Measurements from ENCODE around the gene CPAMD8. TPM values are rescaled to one million over a fixed set of nuclear protein-coding genes. Genes with fewer than 3 reads are reported as not detected.
A peak's percentile ranks its signal among the peaks of the same experiment; 100 is the strongest.

The CPAMD8 gene
- total and polyA plus RNA-seq, 10 of the 15 experiments (the other 5 are each of a cell fraction or from before 2014, with no cell fraction given) = 0.12 to 0.97 (median 0.25) TPM; not detected in 3

DNA sequence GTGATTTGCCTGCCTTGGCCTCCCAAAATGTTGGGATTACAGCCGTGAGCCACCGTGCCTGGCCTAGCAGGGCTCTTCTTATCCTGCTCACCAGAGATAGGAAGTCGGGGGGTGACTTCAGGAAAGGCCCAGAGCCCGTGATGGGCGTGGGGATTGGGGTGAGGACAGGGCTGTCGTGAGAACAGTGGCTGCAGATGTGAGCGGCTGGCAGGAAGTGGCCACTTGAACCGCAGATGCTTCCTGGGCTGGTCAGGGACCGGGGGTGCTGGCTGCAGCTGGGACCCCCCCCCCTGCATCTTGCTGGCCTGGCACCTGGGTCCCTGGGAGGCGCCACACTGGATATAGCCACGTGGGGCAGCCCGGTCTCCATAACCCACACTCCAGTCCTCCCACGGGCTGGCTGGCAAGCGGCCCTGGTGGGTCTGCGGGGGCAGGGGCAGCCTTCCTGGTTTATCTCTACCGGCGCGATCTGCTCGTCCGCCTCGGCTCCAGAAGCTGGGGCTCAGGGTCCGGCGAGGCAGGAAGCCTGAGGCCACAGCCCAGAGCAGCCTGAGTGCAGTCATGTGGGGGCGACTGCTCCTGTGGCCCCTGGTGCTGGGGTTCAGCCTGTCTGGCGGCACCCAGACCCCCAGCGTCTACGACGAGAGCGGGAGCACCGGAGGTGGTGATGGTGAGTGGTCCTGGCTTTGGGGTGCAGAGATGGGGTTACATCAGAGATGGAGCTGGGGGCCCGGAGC lies 137.8 kb downstream of the CPAMD8 start, which contains the start of gene F2RL3 (continued):
- no peak for TF ChIP-seq ETV6 (conservative IDR thresholded peaks at IDR 0.05 in 1 of 2, IDR thresholded peaks at IDR 0.05 in 1 of 2; ENCODE audit: borderline replicate concordance in 1 of 2, low read depth in 1 of 2)
- TF ChIP-seq TAF1 (IDR thresholded peaks at IDR 0.05; ENCODE audit: borderline replicate concordance, low read depth, low read length) = no peak
- TF ChIP-seq SP1 (IDR thresholded peaks at IDR 0.05; ENCODE audit: low read depth, low read length) = peak; percentile 47
- TF ChIP-seq RB1 (IDR thresholded peaks at IDR 0.05; ENCODE audit: borderline replicate concordance) = no peak
- TF ChIP-seq, protein P1, sequence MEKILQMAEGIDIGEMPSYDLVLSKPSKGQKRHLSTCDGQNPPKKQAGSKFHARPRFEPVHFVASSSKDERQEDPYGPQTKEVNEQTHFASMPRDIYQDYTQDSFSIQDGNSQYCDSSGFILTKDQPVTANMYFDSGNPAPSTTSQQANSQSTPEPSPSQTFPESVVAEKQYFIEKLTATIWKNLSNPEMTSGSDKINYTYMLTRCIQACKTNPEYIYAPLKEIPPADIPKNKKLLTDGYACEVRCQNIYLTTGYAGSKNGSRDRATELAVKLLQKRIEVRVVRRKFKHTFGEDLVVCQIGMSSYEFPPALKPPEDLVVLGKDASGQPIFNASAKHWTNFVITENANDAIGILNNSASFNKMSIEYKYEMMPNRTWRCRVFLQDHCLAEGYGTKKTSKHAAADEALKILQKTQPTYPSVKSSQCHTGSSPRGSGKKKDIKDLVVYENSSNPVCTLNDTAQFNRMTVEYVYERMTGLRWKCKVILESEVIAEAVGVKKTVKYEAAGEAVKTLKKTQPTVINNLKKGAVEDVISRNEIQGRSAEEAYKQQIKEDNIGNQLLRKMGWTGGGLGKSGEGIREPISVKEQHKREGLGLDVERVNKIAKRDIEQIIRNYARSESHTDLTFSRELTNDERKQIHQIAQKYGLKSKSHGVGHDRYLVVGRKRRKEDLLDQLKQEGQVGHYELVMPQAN (conservative IDR thresholded peaks at IDR 0.05) = no peak
- TF ChIP-seq SIX5 (IDR thresholded peaks at IDR 0.05; ENCODE audit: low read depth, low read length, severe bottlenecking) = no peak
- TF ChIP-seq, protein P2, sequence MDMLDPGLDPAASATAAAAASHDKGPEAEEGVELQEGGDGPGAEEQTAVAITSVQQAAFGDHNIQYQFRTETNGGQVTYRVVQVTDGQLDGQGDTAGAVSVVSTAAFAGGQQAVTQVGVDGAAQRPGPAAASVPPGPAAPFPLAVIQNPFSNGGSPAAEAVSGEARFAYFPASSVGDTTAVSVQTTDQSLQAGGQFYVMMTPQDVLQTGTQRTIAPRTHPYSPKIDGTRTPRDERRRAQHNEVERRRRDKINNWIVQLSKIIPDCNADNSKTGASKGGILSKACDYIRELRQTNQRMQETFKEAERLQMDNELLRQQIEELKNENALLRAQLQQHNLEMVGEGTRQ (IDR thresholded peaks at IDR 0.05; ENCODE audit: borderline replicate concordance, low read depth, low read length) = no peak; the same call in 1 of the 2 replicates
- TF ChIP-seq, protein P3, sequence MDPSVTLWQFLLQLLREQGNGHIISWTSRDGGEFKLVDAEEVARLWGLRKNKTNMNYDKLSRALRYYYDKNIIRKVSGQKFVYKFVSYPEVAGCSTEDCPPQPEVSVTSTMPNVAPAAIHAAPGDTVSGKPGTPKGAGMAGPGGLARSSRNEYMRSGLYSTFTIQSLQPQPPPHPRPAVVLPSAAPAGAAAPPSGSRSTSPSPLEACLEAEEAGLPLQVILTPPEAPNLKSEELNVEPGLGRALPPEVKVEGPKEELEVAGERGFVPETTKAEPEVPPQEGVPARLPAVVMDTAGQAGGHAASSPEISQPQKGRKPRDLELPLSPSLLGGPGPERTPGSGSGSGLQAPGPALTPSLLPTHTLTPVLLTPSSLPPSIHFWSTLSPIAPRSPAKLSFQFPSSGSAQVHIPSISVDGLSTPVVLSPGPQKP (IDR thresholded peaks at IDR 0.05; ENCODE audit: low read depth, low read length) = no peak
- no peak for TF ChIP-seq ASH2L (IDR thresholded peaks at IDR 0.05; ENCODE audit: borderline replicate concordance, low read depth)
- TF ChIP-seq CHD4 (IDR thresholded peaks at IDR 0.05) = no peak
- peak; percentile 74; the same call in 1 of the 2 replicates for TF ChIP-seq GATAD2B (conservative IDR thresholded peaks at IDR 0.05; ENCODE audit: low read depth)
- TF ChIP-seq ZNF207 (IDR thresholded peaks at IDR 0.05; ENCODE audit: borderline replicate concordance) = no peak
- TF ChIP-seq, protein P4, sequence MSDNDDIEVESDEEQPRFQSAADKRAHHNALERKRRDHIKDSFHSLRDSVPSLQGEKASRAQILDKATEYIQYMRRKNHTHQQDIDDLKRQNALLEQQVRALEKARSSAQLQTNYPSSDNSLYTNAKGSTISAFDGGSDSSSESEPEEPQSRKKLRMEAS (IDR thresholded peaks at IDR 0.05; ENCODE audit: low read depth, low read length) = no peak
- no peak for TF ChIP-seq ESRRA (IDR thresholded peaks at IDR 0.05; ENCODE audit: low read length)
- no peak for TF ChIP-seq NFYA (IDR thresholded peaks at IDR 0.05; ENCODE audit: borderline replicate concordance, low read depth, low read length)
- peak; percentile 74 for TF ChIP-seq IKZF1 (conservative IDR thresholded peaks at IDR 0.05)
- no peak for TF ChIP-seq RBBP5 (conservative IDR thresholded peaks at IDR 0.05)
- TF ChIP-seq, protein P5, sequence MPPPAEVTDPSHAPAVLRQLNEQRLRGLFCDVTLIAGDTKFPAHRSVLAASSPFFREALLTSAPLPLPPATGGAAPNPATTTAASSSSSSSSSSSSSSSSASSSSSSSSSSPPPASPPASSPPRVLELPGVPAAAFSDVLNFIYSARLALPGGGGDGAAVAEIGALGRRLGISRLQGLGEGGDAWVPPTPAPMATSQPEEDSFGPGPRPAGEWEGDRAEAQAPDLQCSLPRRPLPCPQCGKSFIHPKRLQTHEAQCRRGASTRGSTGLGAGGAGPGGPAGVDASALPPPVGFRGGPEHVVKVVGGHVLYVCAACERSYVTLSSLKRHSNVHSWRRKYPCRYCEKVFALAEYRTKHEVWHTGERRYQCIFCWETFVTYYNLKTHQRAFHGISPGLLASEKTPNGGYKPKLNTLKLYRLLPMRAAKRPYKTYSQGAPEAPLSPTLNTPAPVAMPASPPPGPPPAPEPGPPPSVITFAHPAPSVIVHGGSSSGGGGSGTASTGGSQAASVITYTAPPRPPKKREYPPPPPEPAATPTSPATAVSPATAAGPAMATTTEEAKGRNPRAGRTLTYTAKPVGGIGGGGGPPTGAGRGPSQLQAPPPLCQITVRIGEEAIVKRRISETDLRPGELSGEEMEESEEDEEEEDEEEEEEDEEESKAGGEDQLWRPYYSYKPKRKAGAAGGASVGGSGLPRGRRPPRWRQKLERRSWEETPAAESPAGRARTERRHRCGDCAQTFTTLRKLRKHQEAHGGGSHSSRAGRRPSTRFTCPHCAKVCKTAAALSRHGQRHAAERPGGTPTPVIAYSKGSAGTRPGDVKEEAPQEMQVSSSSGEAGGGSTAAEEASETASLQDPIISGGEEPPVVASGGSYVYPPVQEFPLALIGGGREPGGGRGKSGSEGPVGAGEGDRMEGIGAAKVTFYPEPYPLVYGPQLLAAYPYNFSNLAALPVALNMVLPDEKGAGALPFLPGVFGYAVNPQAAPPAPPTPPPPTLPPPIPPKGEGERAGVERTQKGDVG (CRISPR knock-in tag; IDR thresholded peaks at IDR 0.05) = no peak
- TF ChIP-seq ZNF622 (IDR thresholded peaks at IDR 0.05) = no peak
- TF ChIP-seq BCL11A (IDR thresholded peaks at IDR 0.05; ENCODE audit: low read depth, low read length) = peak; percentile 44; the same call in 1 of the 2 replicates
- peak; percentile 57; the same call in 1 of the 3 replicates for TF ChIP-seq POU2F2 (IDR thresholded peaks at IDR 0.05; ENCODE audit: borderline replicate concordance, low read depth, low read length)
- peak; percentile 74 for TF ChIP-seq DPF2 (IDR thresholded peaks at IDR 0.05)
- peak; percentile 86 for TF ChIP-seq PAX5 (IDR thresholded peaks at IDR 0.05; ENCODE audit: borderline replicate concordance, low read depth, low read length)
- TF ChIP-seq RELA (IDR thresholded peaks at IDR 0.05; ENCODE audit: borderline replicate concordance, partially characterized antibody) = no peak

Data from GM12878 (cell line).